Activated CD8-positive, alpha-beta T cell treated with anti-CD3 and anti-CD28 coated beads, Interleukin-2, amount 10 ng/mL, durations not matched to agents 7 days and 5 days (primary cell): ENCODE measurements around the gene SLF2. TPM values are rescaled to one million over a fixed set of nuclear protein-coding genes. Genes with fewer than 3 reads are reported as not detected.
A peak's percentile ranks its signal among the peaks of the same experiment; 100 is the strongest.

Source experiments
- ATAC-seq: fragments of 150-1000 bp; cut with Tn5 transposase; one replicate; pipeline ENCODE4 v1.10.0; 2021; ENCODE audit warnings: moderate library complexity
- CTCF ChIA-PET: fragments of 350-600 bp; sonication (Branson Sonifier 250); formaldehyde crosslinking; loops from one replicate; lab custom pipeline; 2021; ENCODE audit warnings: antibody characterized with exemption; lab: Charles Lee
- POLR2A ChIA-PET: fragments of 350-600 bp; sonication (Branson Sonifier 250); formaldehyde crosslinking; loops from one replicate; lab custom pipeline; 2021; ENCODE audit warnings: antibody characterized with exemption; lab: Charles Lee
- DNase-seq: peaks from one replicate; pipeline ENCODE4 v3.0.0-alpha.2; 2020
- H3K27ac Mint-ChIP-seq: one replicate; pipeline ENCODE4 v1.8.0; 2021; ENCODE audit warnings: mild to moderate bottlenecking, mixed read lengths
- H3K27me3 Mint-ChIP-seq: one replicate; pipeline ENCODE4 v1.8.0; 2021; ENCODE audit warnings: low read depth, mixed read lengths
- H3K36me3 Mint-ChIP-seq: one replicate; pipeline ENCODE4 v1.8.0; 2021; ENCODE audit warnings: low read depth, mixed read lengths
- H3K4me1 Mint-ChIP-seq: one replicate; pipeline ENCODE4 v1.8.0; 2021; ENCODE audit warnings: low read depth, mixed read lengths
- H3K4me3 Mint-ChIP-seq: one replicate; pipeline ENCODE4 v1.8.0; 2021; ENCODE audit warnings: mild to moderate bottlenecking, mixed read lengths
- H3K9me3 Mint-ChIP-seq: one replicate; pipeline ENCODE4 v1.8.0; 2022; ENCODE audit warnings: mixed read lengths; ENCODE audit not compliant: insufficient read depth
- total RNA-seq, 2 experiments: library from RNA; stranded (reverse); gene quantifications; one replicate each; pipeline ENCODE4 v1.2.3, GENCODE V29; 2021

Gene SLF2
- total RNA-seq, 2 experiments from 2014 or later, result 42.8 to 44.4 TPM

GRCh38 chr10:100890141-100890672 is 22.6 kb upstream of the SLF2 start:
- no peaks in the 10 kb centered on the region for H3K36me3 Mint-ChIP-seq
- H3K9me3 Mint-ChIP-seq, result no peaks in the 10 kb centered on the region
- H3K4me1 Mint-ChIP-seq, result no peaks in the 10 kb centered on the region
- peaks cover 45% of the 10 kb centered on the region for H3K27me3 Mint-ChIP-seq
- H3K4me3 Mint-ChIP-seq, result no peak overlapping the region
- no peak overlapping the region for H3K27ac Mint-ChIP-seq
- DNase-seq, result no peak
- CTCF ChIA-PET, result no interaction called here
- POLR2A ChIA-PET, result no interaction called here
- ATAC-seq, result no peak

GRCh38 chr10:100890673-100891317 is 22.0 kb upstream of the SLF2 start:
- Mint-ChIP-seq H3K9me3 (no peaks in the 10 kb centered on the region), H3K27me3 (peaks cover 47% of the 10 kb centered on the region), H3K36me3 (no peaks in the 10 kb centered on the region), H3K4me1 (no peaks in the 10 kb centered on the region), H3K4me3 (no peak overlapping the region), H3K27ac (no peak overlapping the region)
- ChIA-PET CTCF (no interaction called here), POLR2A (no interaction called here)
- ATAC-seq (no peak), DNase-seq (no peak)

GRCh38 chr10:100894033-100894432 is 18.7 kb upstream of the SLF2 start:
- H3K27me3 Mint-ChIP-seq, result peaks cover 47% of the 10 kb centered on the region
- no peaks in the 10 kb centered on the region for H3K9me3 Mint-ChIP-seq
- no peaks in the 10 kb centered on the region for H3K4me1 Mint-ChIP-seq
- CTCF ChIA-PET, result no interaction called here
- POLR2A ChIA-PET, result no interaction called here
- DNase-seq, result no peak
- no peak for ATAC-seq
- no peak overlapping the region for H3K4me3 Mint-ChIP-seq
- H3K36me3 Mint-ChIP-seq, result no peaks in the 10 kb centered on the region
- H3K27ac Mint-ChIP-seq, result no peak overlapping the region

- H3K4me1 Mint-ChIP-seq, result no peaks in the 10 kb centered on the region
- peaks cover 40% of the 10 kb centered on the region for H3K27me3 Mint-ChIP-seq
- H3K9me3 Mint-ChIP-seq, result no peaks in the 10 kb centered on the region
- DNase-seq, result no peak
- no peak overlapping the region for H3K4me3 Mint-ChIP-seq
- ChIA-PET CTCF (interaction anchor here (0.6 kb wide), 1 partner anchor 172 kb away, joined by 3 read pairs; no protein-coding TSS in a partner anchor), POLR2A (no interaction called here)
- no peaks in the 10 kb centered on the region for H3K36me3 Mint-ChIP-seq
- H3K27ac Mint-ChIP-seq, result no peak overlapping the region
- no peak for ATAC-seq
These were observed 18.0 kb upstream of the SLF2 start for GRCh38 chr10:100894589-100895294.

- Mint-ChIP-seq H3K4me3 (no peak overlapping the region), H3K27ac (no peak overlapping the region), H3K4me1 (no peaks in the 10 kb centered on the region), H3K9me3 (no peaks in the 10 kb centered on the region), H3K36me3 (no peaks in the 10 kb centered on the region), H3K27me3 (peaks cover 37% of the 10 kb centered on the region)
- CTCF ChIA-PET, result interaction anchor here (0.6 kb wide), 1 partner anchor 172 kb away, joined by 3 read pairs; no protein-coding TSS in a partner anchor
- DNase-seq, result peak; percentile 16
- no peak for ATAC-seq
- POLR2A ChIA-PET, result no interaction called here
These were observed 17.4 kb upstream of the SLF2 start for GRCh38 chr10:100895346-100895745.

GRCh38 chr10:100895896-100896295 is 16.9 kb upstream of the SLF2 start:
- ChIA-PET POLR2A (no interaction called here), CTCF (no interaction called here)
- no peaks in the 10 kb centered on the region for H3K4me1 Mint-ChIP-seq
- H3K27ac Mint-ChIP-seq, result no peak overlapping the region
- no peaks in the 10 kb centered on the region for H3K36me3 Mint-ChIP-seq
- peaks cover 32% of the 10 kb centered on the region for H3K27me3 Mint-ChIP-seq
- H3K4me3 Mint-ChIP-seq, result no peak overlapping the region
- H3K9me3 Mint-ChIP-seq, result no peaks in the 10 kb centered on the region
- ATAC-seq (no peak), DNase-seq (peak; percentile 3)

GRCh38 chr10:100896876-100897461 is 15.8 kb upstream of the SLF2 start:
- DNase-seq (peak; percentile 10), ATAC-seq (no peak)
- ChIA-PET CTCF (no interaction called here), POLR2A (no interaction called here)
- Mint-ChIP-seq H3K9me3 (no peaks in the 10 kb centered on the region), H3K27me3 (peaks cover 31% of the 10 kb centered on the region), H3K4me3 (no peak overlapping the region), H3K36me3 (no peaks in the 10 kb centered on the region), H3K27ac (no peak overlapping the region), H3K4me1 (no peaks in the 10 kb centered on the region)

GRCh38 chr10:100897976-100898375 is 14.8 kb upstream of the SLF2 start:
- no peak overlapping the region for H3K4me3 Mint-ChIP-seq
- DNase-seq, result no peak
- no peaks in the 10 kb centered on the region for H3K36me3 Mint-ChIP-seq
- no peak overlapping the region for H3K27ac Mint-ChIP-seq
- ChIA-PET POLR2A (no interaction called here), CTCF (no interaction called here)
- no peak for ATAC-seq
- H3K9me3 Mint-ChIP-seq, result no peaks in the 10 kb centered on the region
- H3K4me1 Mint-ChIP-seq, result no peaks in the 10 kb centered on the region
- peaks cover 26% of the 10 kb centered on the region for H3K27me3 Mint-ChIP-seq

- Mint-ChIP-seq H3K36me3 (no peaks in the 10 kb centered on the region), H3K27ac (no peak overlapping the region), H3K4me3 (no peak overlapping the region), H3K9me3 (no peaks in the 10 kb centered on the region), H3K4me1 (no peaks in the 10 kb centered on the region), H3K27me3 (peaks cover 29% of the 10 kb centered on the region)
- CTCF ChIA-PET, result no interaction called here
- ATAC-seq, result no peak
- DNase-seq, result no peak
- POLR2A ChIA-PET, result no interaction called here
These were observed 13.6 kb upstream of the SLF2 start for GRCh38 chr10:100899171-100899570.

- H3K4me1 Mint-ChIP-seq, result no peaks in the 10 kb centered on the region
These were observed 11.7 kb upstream of the SLF2 start for GRCh38 chr10:100901051-100901450.

GRCh38 chr10:100902622-100903021 is 10.1 kb upstream of the SLF2 start:
- ChIA-PET CTCF (no interaction called here), POLR2A (no interaction called here)
- H3K9me3 Mint-ChIP-seq, result no peaks in the 10 kb centered on the region

More at GRCh38 chr10:100901051-100901450, 11.7 kb upstream of the SLF2 start:
- CTCF ChIA-PET, result no interaction called here
- H3K27me3 Mint-ChIP-seq, result peaks cover 28% of the 10 kb centered on the region
- DNase-seq (no peak), ATAC-seq (no peak)
- no peak overlapping the region for H3K27ac Mint-ChIP-seq
- H3K9me3 Mint-ChIP-seq, result no peaks in the 10 kb centered on the region
- no peaks in the 10 kb centered on the region for H3K36me3 Mint-ChIP-seq
- H3K4me3 Mint-ChIP-seq, result no peak overlapping the region
- POLR2A ChIA-PET, result no interaction called here

GRCh38 chr10:100904917-100905316 is 7.8 kb upstream of the SLF2 start:
- H3K4me1 Mint-ChIP-seq, result peaks cover 23% of the 10 kb centered on the region
- DNase-seq, result no peak
- no peak overlapping the region for H3K4me3 Mint-ChIP-seq
- ChIA-PET POLR2A (no interaction called here), CTCF (no interaction called here)
- H3K9me3 Mint-ChIP-seq, result no peaks in the 10 kb centered on the region
- no peaks in the 10 kb centered on the region for H3K36me3 Mint-ChIP-seq
- no peak for ATAC-seq
- peaks cover 23% of the 10 kb centered on the region for H3K27me3 Mint-ChIP-seq
- H3K27ac Mint-ChIP-seq, result no peak overlapping the region

More at GRCh38 chr10:100902622-100903021, 10.1 kb upstream of the SLF2 start:
- Mint-ChIP-seq H3K27ac (no peak overlapping the region), H3K4me1 (peaks cover 8% of the 10 kb centered on the region), H3K27me3 (peaks cover 24% of the 10 kb centered on the region), H3K36me3 (no peaks in the 10 kb centered on the region), H3K4me3 (no peak overlapping the region)
- no peak for ATAC-seq
- DNase-seq, result no peak
